Activated T-cell treated with anti-CD3 and anti-CD28 coated beads, Interleukin-2, amount 50 U/mL, for 24 hours (primary cell): Measurements from ENCODE around the gene U2AF1.
"Not testable (repeated sequence)": the region's sequence is repeated elsewhere in the genome, so short reads cannot be mapped to it uniquely, and the experiment has no call there.

Experiments
- DNase-seq: peaks from one replicate; pipeline ENCODE4 v3.0.0-alpha.2; 2020
- H3K27ac Mint-ChIP-seq: 2 replicates; pipeline ENCODE4 v1.8.0; 2020; ENCODE audit warnings: mild to moderate bottlenecking, mixed read lengths
- H3K27me3 Mint-ChIP-seq: 2 replicates; pipeline ENCODE4 v1.8.0; 2020; ENCODE audit warnings: mixed read lengths
- H3K36me3 Mint-ChIP-seq: 2 replicates; pipeline ENCODE4 v1.8.0; 2020; ENCODE audit warnings: low read depth, mixed read lengths
- H3K4me1 Mint-ChIP-seq: 2 replicates; pipeline ENCODE4 v1.8.0; 2020; ENCODE audit warnings: low read depth, mixed read lengths
- H3K4me3 Mint-ChIP-seq: 2 replicates; pipeline ENCODE4 v1.8.0; 2020; ENCODE audit warnings: mild to moderate bottlenecking, moderate library complexity, mixed read lengths
- H3K9me3 Mint-ChIP-seq: 2 replicates; pipeline ENCODE4 v1.8.0; 2020; ENCODE audit warnings: mixed read lengths

U2AF1 gene

DNA sequence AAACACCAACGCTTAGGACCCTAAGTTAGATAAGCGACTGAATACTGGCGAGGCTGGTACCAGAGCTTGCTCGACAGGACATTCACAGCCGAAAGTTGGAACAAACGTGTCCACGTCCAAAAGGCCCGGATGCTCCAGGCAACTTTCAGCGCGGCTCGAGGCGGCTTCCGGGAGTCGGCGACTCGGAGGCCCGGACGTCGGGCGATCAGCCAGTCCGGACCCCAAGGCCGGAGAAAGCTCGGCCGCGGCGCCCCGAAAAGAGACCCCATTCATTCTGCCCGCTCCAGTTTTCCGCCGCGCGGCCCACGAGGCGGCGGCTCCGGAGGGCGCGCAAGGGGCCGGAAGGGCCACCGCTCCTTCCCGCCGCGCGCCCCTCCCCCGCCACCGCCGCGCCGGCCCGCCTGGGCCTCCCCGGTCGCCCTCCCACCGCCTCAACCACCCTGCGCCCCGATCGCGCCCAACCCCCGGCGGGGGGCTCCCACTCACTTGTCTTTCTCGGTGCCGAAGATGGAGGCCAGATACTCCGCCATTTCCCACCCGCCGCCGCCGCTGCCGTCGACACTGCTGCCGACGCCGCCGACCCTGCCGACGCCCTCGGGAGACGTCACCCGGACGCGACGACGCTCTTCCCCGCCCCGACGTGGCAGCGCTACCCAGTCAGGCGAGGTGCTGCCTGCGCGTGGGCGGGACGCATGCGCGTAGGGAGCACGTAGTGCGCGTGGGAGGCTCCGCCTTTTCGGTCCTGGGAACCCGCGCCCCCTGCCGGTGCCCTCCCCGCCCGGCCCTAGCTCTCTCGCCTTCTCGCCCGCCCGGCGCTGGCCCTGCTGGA lies at the start of gene U2AF1:
U2AF1 (minus strand) TSS at position 606 of the 829 bp plus-strand sequence; CDS start at position 530, 76 bp downstream.
- H3K4me1 Mint-ChIP-seq, H3K9me3 Mint-ChIP-seq, H3K4me3 Mint-ChIP-seq, H3K27ac Mint-ChIP-seq, H3K36me3 Mint-ChIP-seq, DNase-seq, H3K27me3 Mint-ChIP-seq: not testable (repeated sequence)

DNA sequence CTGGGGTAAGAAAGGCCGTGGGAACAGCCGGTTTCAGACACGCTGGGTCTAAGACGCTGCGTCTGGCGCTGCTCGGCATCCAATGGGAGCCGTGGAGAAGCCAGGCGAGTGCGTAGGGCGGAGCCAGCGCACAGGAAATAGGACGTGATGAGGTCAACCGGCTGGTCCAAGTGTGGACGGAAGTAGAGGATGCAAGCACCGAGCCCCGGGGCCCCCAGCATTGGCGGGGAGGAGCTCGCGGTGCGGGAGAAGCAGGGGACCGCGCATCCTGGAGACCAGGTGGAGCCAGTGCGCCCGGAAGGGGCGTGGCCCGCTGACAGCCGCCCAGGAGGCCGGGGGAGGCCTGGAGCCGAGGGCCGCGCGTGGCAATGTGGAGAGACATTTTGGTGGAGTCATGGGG lies 46.2 kb upstream of the U2AF1 start:
- not testable (repeated sequence) for H3K4me3 Mint-ChIP-seq, H3K27ac Mint-ChIP-seq, H3K27me3 Mint-ChIP-seq, H3K9me3 Mint-ChIP-seq, DNase-seq, H3K4me1 Mint-ChIP-seq, H3K36me3 Mint-ChIP-seq

GRCh38 chr21:43149344-43149743 lies 42.0 kb upstream of the U2AF1 start:
- H3K27ac Mint-ChIP-seq, H3K4me1 Mint-ChIP-seq, H3K36me3 Mint-ChIP-seq, DNase-seq, H3K27me3 Mint-ChIP-seq, H3K9me3 Mint-ChIP-seq, H3K4me3 Mint-ChIP-seq: not testable (repeated sequence)

DNA sequence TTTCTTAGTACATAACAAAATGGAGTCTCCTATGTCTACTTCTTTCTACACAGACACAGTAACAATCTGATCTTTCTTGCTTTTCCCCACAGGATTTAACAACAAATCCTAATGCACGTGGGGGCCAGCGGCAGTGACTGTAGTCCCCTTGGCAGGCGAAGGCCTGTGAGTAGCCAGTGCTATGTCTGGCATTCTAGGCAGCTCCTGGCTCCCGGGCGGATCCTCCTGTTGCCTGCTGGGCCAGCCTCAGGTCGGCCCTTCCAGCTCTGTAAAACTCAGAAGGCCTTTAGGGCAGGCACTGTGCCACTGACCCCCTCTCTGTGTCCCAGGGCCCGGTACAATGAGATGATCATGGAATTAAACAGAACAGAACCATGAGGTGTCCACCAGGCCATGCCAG lies 40.6 kb upstream of the U2AF1 start:
- not testable (repeated sequence) for H3K27ac Mint-ChIP-seq, H3K27me3 Mint-ChIP-seq, H3K4me3 Mint-ChIP-seq

DNA sequence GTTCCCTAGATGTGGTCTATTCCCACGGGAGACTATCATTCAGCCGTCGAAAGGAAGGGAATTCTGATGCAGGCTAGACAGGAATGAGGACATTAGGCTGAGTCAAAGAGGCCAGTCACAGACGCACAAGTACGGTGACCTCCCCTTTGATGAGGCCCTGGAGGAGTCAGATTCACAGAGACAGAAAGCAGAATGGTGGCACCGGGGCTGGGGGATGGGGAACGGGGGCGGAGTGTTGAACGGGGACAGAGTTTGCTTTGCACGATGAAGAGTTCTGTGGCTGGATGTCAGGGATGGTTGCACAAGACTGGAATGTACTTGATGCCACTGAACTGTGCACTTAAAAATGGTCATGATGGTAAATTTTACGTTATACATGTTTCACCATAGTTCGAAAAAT lies 39.3 kb upstream of the U2AF1 start:
- H3K27ac Mint-ChIP-seq, H3K4me1 Mint-ChIP-seq, H3K27me3 Mint-ChIP-seq, H3K36me3 Mint-ChIP-seq, H3K9me3 Mint-ChIP-seq, DNase-seq, H3K4me3 Mint-ChIP-seq: not testable (repeated sequence)

More for the DNA sequence above, 40.6 kb upstream of the U2AF1 start:
- not testable (repeated sequence) for DNase-seq, H3K9me3 Mint-ChIP-seq, H3K36me3 Mint-ChIP-seq, H3K4me1 Mint-ChIP-seq

GRCh38 chr21:43141407-43141806 lies 34.0 kb upstream of the U2AF1 start:
- H3K9me3 Mint-ChIP-seq, H3K27me3 Mint-ChIP-seq, H3K4me1 Mint-ChIP-seq, H3K36me3 Mint-ChIP-seq, DNase-seq, H3K4me3 Mint-ChIP-seq, H3K27ac Mint-ChIP-seq: not testable (repeated sequence)

- not testable (repeated sequence) for H3K27me3 Mint-ChIP-seq, H3K36me3 Mint-ChIP-seq, H3K9me3 Mint-ChIP-seq, H3K4me1 Mint-ChIP-seq, H3K4me3 Mint-ChIP-seq, H3K27ac Mint-ChIP-seq
- DNase-seq = peak; percentile 20
Observed at GRCh38 chr21:43138944-43139343, 31.6 kb upstream of the U2AF1 start.

GRCh38 chr21:43134520-43134919 lies 27.1 kb upstream of the U2AF1 start:
- not testable (repeated sequence) for H3K4me1 Mint-ChIP-seq, H3K4me3 Mint-ChIP-seq, H3K36me3 Mint-ChIP-seq, H3K9me3 Mint-ChIP-seq, DNase-seq, H3K27ac Mint-ChIP-seq, H3K27me3 Mint-ChIP-seq

GRCh38 chr21:43130094-43130493 lies 22.7 kb upstream of the U2AF1 start:
- not testable (repeated sequence) for H3K4me1 Mint-ChIP-seq, H3K27me3 Mint-ChIP-seq, DNase-seq, H3K36me3 Mint-ChIP-seq, H3K4me3 Mint-ChIP-seq, H3K27ac Mint-ChIP-seq, H3K9me3 Mint-ChIP-seq

- not testable (repeated sequence) for H3K4me3 Mint-ChIP-seq, H3K27ac Mint-ChIP-seq, DNase-seq, H3K4me1 Mint-ChIP-seq, H3K36me3 Mint-ChIP-seq, H3K27me3 Mint-ChIP-seq, H3K9me3 Mint-ChIP-seq
Observed at GRCh38 chr21:43115956-43116355, 8.6 kb upstream of the U2AF1 start.

DNA sequence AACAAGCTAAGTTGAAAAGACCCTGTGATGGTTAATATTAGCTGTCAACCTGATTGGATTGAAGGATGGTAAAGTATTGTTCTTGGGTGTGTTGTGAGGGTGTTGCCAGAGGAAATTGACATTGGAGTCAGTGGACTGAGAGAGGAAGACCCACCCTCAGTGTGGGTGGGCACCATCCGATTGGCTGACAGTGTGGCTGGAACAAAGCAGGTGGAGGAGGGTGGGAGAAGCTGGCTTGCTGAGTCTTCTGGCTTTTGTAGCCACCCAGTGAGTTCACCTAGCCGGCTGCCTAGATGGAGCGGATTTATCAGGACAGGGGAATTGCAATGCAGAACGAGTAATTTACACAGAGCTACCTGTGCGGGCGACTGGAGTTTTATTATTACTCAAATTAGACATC lies 7.1 kb upstream of the U2AF1 start:
- H3K27ac Mint-ChIP-seq, H3K27me3 Mint-ChIP-seq, H3K9me3 Mint-ChIP-seq, H3K4me3 Mint-ChIP-seq, H3K4me1 Mint-ChIP-seq, H3K36me3 Mint-ChIP-seq, DNase-seq: not testable (repeated sequence)

- not testable (repeated sequence) for H3K9me3 Mint-ChIP-seq, H3K4me3 Mint-ChIP-seq, H3K27me3 Mint-ChIP-seq, H3K27ac Mint-ChIP-seq, H3K36me3 Mint-ChIP-seq, DNase-seq, H3K4me1 Mint-ChIP-seq
Observed at GRCh38 chr21:43109006-43109405, 1.6 kb upstream of the U2AF1 start.

DNA sequence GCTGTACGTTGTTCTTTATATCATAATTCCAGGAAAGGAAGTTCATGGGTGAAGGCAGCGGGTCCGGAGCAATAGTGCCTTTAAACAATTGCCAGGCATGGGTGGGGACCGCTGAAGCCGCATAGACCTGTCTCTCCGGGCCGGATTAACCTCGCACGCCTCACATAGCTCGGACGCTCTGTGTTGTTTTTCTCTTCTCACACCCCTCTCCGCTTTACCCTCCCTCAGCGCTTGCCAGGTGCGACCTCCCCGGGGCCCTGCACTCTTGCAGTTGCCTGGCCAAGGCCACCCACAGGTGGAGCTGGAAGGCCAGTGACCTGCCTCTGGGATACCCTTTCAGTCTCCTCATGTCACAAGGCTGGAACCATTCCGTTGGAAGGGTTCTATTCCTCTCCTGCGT lies 807 bp upstream of the U2AF1 start:
- not testable (repeated sequence) for H3K4me3 Mint-ChIP-seq, H3K27me3 Mint-ChIP-seq, H3K4me1 Mint-ChIP-seq, DNase-seq, H3K36me3 Mint-ChIP-seq, H3K9me3 Mint-ChIP-seq, H3K27ac Mint-ChIP-seq

GRCh38 chr21:43107794-43108137 lies 396 bp upstream of the U2AF1 start:
- not testable (repeated sequence) for H3K9me3 Mint-ChIP-seq, H3K4me3 Mint-ChIP-seq, H3K27me3 Mint-ChIP-seq, DNase-seq, H3K36me3 Mint-ChIP-seq, H3K4me1 Mint-ChIP-seq, H3K27ac Mint-ChIP-seq

DNA sequence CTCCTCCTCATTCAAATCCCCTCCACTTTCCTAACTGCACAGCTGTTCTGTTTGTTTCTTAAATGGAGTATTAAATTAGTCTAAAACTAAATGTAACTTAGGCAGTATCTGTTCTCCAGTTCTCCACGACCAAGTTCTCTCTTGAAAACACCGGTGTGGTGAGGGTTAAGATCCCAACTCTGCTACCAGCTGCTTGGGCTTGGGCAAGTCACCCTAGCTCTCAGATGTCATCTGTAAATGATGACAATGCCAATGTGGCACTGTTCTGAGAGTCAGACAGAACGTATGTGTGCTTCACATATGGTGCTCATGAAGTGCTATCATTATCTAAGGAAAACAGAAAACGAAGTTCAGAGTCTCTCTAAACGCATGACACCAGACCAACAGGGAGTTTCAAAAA lies 2.7 kb downstream of the U2AF1 start:
- H3K9me3 Mint-ChIP-seq, H3K4me1 Mint-ChIP-seq, H3K27ac Mint-ChIP-seq, H3K4me3 Mint-ChIP-seq, H3K36me3 Mint-ChIP-seq, H3K27me3 Mint-ChIP-seq, DNase-seq: not testable (repeated sequence)

GRCh38 chr21:43102281-43102680 lies 5.1 kb downstream of the U2AF1 start:
- not testable (repeated sequence) for H3K36me3 Mint-ChIP-seq, H3K4me1 Mint-ChIP-seq, H3K9me3 Mint-ChIP-seq, H3K27me3 Mint-ChIP-seq, H3K4me3 Mint-ChIP-seq, DNase-seq, H3K27ac Mint-ChIP-seq
